GM21737 (cell line): Measurements from ENCODE around the gene L3MBTL2.
A peak's percentile ranks its signal among the peaks of the same experiment; 100 is the strongest.
"Not testable (repeated sequence)": the region's sequence is repeated elsewhere in the genome, so short reads cannot be mapped to it uniquely, and the experiment has no call there.

Experiments used
- ATAC-seq: cut with Tn5 transposase; IDR thresholded peaks from one replicate; pipeline ENCODE4 v1.9.1; 2021; ENCODE audit warnings: mild to moderate bottlenecking, moderate library complexity; ENCODE audit not compliant: unreplicated experiment

The L3MBTL2 gene

DNA sequence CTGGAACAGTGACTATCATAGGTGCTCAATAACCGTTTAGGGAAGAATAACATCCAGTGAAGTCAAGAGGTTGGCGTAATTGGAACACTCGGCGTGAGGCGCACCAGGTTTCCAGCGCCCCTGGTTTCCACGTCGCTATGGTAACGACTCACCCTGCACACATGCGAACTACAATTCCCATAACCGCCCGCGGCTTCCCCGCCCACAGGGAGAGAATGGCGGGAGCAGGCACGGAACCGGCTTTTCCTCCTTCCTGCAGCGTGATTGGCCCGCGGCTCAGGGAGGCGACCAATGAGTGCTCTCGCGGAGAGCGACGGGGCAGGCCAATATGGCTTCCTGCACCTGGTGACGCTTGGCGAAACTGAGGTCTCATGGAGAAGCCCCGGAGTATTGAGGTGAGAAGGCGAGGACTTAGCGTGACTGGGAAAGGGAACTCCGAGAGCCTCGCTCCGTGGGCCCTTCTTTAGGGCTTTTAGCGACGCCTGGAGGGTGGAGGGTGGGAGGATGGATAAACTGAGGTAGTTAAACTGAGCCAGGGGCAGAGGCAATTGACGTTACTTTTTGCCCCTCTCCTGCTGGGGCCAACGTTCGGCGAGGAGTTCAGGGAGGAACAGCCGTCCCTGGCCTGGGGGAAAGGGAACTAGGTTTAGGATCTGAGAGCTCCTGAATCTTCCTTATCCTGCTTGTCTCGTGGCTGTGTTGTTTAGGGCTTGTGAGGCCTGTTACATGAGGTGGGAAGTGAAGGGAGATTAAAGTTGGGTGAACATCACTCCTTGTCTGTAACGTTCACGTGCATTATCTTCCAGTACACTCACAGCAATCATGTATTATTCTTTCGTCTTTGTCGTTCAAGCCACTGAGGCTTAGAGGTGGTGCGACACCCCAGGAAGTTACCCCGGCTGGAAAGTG, at the start of gene L3MBTL2:
Gene L3MBTL2 (plus strand): TSS at position 321 of the 909 bp plus-strand sequence. CDS start 51 bp downstream, at position 372.
- ATAC-seq, result peak; percentile 94

DNA sequence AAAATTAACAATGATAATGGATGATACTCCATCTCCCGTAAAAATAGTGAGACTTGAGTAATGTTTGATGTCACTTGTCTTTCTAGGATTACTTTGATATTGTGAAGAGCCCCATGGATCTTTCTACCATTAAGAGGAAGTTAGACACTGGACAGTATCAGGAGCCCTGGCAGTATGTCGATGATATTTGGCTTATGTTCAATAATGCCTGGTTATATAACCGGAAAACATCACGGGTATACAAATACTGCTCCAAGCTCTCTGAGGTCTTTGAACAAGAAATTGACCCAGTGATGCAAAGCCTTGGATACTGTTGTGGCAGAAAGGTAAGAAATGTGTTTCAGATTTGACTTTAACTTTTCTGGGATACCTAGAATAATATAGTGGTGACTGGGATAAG, 48.0 kb upstream of the L3MBTL2 start:
- no peak for ATAC-seq

DNA sequence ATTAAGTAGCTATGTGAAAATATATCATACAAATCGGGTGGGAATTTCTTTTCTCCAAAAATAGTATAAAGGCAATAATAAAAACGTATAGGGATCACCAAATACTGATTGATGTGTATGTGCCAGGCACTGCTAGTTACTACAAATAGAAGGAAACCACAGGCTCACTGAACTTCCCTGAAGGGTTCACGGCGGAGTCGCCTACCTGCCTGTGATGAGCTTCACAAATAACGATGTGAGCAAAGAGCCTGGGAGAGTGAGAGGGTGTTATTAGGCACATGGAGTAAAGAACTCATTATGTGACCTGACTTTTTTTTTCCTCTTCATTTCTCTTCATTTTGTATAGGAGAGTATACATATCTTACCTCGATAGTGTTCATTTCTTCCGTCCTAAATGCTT, 36.0 kb upstream of the L3MBTL2 start:
- no peak for ATAC-seq

DNA sequence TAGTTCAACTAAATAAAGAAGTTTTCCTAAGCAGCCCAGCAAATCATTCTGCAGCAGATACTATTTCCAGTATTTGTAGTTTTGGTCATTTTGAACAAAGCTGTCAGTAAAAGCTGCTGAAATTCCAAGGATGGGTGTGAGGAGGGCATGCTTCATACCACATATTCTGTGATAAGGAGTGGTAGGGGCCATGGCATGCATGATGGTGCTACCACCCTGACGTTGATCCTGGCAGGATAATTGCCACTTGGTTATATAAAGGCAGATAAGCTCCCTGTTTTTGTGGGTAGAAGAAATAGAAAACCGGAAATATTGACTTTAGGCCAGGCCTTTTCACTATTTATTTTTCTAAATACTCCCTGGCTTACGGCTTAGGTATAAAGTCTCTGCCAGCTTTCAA, 33.1 kb upstream of the L3MBTL2 start:
- no peak for ATAC-seq

DNA sequence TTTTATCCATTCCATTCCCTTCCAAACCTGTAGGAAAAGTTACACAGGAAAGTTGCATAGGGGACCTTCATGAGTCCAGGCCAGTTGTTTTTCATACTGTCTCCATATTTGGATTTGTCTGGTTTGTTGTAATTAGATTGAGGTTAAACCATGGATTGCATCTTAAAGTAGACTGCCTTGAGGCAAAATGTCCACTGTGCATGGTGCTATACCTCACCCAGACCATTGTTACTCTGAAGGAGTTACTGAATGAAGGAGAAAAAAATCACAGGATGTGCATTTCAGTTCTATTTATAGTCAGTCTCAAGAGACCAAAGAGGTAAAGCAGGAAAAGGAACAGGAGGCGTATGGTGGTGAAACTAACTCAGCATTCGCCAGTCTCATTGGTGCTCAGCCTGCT, 29.6 kb upstream of the L3MBTL2 start:
- no peak for ATAC-seq

DNA sequence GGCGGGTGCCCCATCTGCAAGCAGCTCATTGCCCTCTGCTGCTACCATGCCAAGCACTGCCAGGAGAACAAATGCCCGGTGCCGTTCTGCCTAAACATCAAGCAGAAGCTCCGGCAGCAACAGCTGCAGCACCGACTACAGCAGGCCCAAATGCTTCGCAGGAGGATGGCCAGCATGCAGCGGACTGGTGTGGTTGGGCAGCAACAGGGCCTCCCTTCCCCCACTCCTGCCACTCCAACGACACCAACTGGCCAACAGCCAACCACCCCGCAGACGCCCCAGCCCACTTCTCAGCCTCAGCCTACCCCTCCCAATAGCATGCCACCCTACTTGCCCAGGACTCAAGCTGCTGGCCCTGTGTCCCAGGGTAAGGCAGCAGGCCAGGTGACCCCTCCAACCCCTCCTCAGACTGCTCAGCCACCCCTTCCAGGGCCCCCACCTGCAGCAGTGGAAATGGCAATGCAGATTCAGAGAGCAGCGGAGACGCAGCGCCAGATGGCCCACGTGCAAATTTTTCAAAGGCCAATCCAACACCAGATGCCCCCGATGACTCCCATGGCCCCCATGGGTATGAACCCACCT, 28.0 kb upstream of the L3MBTL2 start:
- ATAC-seq, result no peak

DNA sequence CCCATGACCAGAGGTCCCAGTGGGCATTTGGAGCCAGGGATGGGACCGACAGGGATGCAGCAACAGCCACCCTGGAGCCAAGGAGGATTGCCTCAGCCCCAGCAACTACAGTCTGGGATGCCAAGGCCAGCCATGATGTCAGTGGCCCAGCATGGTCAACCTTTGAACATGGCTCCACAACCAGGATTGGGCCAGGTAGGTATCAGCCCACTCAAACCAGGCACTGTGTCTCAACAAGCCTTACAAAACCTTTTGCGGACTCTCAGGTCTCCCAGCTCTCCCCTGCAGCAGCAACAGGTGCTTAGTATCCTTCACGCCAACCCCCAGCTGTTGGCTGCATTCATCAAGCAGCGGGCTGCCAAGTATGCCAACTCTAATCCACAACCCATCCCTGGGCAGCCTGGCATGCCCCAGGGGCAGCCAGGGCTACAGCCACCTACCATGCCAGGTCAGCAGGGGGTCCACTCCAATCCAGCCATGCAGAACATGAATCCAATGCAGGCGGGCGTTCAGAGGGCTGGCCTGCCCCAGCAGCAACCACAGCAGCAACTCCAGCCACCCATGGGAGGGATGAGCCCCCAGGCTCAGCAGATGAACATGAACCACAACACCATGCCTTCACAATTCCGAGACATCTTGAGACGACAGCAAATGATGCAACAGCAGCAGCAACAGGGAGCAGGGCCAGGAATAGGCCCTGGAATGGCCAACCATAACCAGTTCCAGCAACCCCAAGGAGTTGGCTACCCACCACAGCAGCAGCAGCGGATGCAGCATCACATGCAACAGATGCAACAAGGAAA, 27.3 kb upstream of the L3MBTL2 start:
- no peak for ATAC-seq

DNA sequence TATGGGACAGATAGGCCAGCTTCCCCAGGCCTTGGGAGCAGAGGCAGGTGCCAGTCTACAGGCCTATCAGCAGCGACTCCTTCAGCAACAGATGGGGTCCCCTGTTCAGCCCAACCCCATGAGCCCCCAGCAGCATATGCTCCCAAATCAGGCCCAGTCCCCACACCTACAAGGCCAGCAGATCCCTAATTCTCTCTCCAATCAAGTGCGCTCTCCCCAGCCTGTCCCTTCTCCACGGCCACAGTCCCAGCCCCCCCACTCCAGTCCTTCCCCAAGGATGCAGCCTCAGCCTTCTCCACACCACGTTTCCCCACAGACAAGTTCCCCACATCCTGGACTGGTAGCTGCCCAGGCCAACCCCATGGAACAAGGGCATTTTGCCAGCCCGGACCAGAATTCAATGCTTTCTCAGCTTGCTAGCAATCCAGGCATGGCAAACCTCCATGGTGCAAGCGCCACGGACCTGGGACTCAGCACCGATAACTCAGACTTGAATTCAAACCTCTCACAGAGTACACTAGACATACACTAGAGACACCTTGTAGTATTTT, 26.6 kb upstream of the L3MBTL2 start:
- ATAC-seq, result no peak

DNA sequence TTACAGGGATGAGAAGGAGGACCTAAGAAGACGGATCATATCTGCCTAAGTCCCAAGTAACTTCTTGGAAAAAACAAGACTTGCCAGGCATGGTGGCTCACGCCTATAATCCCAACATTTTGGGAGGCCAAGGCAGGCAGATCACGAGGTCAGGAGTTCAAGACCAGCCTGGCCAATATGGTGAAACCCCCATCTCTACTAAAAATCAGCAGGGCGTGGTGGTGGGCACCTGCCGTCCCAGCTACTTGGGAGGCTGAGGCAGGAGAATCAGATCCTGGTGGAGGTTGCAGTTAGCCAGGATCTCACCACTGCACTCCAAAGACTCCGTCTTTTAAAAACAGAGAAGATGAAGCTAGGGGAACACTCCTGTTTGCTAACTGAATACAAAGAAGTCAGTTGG, 24.8 kb upstream of the L3MBTL2 start:
- not testable (repeated sequence) for ATAC-seq

DNA sequence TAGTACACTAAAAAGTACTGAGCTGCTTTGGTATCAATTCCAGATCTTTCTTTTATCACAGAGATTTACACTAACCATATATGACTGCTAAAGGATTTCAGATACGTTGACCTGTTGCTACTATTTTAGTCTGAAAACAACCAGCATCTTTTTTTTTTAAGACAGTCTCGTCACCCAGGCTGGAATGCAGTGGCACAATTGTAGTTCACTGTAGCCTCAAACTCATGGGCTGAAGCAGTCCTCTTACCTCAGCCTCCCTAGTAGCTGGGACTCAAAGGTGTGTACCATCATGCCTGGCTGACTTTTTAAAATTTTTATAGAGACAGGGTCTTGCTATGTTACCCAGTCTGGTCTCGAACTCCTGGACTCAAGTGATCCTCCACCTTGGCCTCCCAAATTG, 24.2 kb upstream of the L3MBTL2 start:
- ATAC-seq, result no peak

DNA sequence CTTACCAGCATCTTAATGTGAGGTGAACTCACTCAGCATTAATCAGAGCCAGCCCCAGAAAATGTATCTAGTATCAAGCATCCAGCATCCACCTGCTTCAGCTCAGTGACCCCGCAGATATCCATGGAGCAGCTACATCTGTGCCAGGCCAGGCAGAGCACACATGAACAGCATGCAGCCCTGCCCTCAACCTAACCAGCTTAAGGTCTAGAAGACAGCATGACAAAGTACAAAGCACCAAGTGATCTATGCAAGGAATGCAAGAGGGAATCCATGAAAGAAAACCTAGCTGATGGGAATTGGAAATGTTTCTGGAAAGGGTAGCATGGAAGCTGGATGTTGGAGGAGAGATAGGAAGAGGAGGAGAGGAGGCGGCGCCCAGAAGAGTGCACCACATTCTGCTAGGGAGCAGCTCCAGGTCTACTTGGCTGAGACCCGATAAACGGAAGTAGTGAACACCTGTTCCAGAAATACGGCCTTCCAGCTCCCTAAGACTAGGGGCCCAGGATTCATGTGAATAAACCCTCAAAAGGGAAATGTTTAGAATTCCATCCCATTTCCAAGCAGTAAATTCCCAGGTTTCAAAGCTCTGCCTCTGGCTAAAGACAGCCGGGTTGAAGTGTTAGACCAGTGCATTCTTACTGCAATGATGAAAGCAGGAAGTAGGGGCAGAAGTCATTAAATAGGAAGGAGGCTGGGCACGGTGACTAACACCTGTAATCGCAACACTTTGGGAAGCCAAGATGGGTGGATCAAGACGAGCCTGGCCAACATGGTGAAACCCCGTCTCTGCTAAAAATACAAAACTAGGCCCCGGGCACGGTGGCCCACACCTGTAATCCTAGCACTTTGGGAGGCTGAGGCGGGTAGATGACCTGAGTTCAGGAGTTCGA, 23.5 kb upstream of the L3MBTL2 start:
- ATAC-seq, result no peak

DNA sequence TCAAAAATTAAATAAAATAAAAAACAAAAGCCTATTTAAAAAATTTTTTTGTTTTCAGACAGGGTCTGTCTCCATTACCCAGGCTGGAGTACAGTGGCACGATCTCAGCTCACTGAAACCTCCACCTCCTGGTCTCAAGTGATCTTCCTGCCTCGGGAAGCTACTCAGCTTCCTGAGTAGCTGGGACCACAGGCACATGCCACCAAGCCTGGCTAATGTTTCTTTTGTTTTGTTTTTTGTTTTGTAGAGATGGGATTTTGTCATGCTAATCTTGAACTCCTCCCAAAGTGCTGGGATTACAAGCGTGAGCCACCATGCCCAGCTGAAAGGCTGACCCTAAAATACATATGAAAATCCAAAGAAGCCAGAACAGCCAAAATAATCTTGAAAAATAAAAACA, 20.4 kb upstream of the L3MBTL2 start:
- no peak for ATAC-seq

DNA sequence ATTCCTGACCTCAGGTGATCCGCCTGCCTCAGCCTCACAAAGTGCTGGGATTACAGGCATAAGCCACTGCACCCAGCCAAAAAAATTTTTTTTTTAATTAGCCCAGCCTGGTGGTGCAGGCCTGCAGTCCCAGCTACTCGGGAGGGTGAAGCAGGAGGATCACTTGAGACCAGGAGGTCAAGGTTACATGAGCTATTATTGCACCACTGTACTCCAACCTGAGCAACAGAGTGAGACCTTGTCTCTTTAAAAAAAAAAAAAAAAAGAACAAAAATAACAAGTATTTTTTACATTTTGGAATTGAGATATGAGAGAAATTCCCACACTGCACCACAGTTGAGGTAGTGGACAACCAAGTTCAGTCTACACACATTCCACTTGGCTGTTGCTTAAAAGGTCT, 13.6 kb upstream of the L3MBTL2 start:
- ATAC-seq, result no peak

DNA sequence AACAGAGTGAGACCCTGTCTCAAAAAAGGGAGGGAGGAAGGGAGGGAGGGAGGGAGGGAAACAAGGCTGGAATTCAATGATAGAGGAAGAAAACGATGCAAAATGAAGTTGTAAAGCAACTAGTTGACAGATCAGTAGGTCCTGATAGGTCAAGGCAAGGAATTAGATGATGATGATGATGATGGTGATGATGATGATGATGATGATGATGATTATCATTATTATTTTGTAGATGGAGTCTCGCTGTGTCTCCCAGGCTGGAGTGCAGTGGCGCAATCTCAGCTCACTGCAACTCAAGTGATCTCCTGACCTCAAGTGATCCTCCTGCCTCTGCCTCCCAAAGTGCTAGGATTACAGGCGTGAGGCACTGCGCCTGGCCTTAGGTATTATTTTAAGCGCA, 11.3 kb upstream of the L3MBTL2 start:
- ATAC-seq, result no peak

DNA sequence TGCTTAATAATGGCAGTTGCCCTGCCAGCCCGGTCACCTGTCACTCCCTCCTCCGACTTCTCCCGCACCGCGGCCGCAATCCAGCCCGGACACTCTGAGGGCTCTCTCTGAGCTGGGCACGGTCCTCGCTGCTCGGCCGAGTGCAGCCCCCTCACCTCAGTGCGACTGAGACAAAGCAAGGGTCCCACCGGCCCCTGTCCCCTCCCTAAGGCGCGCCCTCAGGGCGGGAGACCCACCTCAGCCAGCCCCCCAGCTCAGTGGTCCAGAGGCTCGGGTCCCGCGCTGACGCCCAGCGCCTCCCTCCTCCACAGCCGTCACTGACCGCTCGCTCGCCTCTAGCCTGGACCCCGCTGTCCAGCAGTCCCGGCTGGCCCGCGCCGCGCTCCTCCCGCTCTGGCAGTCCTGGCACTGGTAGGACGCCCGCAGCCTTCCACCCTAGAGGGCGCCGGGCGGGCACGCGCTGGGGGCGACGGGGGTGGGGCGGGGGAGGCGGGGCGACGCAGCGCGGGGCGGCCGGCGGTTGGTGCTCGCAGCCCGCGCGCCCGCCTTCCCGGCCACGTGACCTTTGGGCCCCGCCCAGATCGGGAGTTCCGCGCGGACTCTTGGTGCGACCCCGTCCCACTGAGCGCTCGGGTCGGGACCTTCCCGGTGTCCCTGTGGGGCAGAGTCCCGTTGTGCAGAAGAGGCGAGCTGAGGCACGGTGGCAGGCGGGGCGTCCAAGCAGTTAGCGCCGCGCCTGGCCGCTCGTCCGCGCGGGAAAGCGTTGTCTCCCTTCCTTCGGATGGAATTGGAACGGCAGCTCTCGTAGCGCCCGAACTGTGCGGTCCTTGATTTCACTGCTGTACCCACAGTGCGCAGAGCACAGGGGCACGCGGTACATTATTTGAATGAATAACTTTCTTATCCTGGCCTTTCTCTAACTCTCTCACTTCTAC, 7.8 kb upstream of the L3MBTL2 start:
- peak; percentile 78 for ATAC-seq

DNA sequence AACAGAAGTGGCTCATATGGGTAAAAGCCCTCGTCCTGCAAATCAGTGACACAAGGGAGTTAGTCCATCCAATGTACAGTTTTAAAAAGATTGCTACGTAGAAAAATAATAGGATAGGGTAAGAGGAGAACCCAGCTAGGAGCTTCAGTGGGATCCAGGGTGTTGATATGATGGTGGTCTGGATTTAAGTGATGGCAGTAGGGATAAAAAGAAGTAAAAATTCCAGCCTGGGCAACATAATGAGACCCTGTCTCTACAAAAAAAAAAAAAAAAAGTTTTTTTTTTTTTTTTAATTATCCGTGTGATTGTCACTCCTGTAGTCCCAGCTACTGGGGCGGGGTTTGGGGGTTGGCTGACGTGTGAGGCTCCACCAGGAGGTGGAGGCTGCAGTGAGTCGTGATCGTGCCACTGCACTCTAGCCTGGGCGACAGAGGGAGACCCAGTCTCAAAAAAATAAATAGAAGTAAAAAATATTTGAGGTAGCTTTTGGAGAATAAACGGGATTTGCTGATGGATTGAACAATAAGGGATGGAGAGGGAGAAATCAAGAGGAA, 7.0 kb upstream of the L3MBTL2 start:
- ATAC-seq, result no peak

DNA sequence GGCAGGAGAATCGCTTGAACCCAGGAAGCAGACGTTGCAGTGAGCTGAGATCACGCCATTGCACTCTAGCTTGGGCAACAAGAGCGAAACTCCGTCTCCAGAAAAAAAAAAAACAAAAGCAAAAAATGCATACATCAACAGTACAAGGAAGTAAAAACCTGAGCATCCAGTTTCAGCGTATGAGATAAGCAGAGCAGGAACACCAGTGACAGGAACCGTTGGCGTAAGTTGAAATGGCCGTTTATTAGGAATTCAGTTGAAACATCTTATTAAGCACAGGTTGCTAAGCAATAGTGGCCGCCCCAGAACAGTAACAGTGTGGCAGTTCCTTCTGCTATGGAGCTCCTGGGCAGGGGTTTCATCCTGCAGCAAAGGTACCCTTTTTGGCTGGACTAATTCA, 4.0 kb upstream of the L3MBTL2 start:
- ATAC-seq, result no peak

DNA sequence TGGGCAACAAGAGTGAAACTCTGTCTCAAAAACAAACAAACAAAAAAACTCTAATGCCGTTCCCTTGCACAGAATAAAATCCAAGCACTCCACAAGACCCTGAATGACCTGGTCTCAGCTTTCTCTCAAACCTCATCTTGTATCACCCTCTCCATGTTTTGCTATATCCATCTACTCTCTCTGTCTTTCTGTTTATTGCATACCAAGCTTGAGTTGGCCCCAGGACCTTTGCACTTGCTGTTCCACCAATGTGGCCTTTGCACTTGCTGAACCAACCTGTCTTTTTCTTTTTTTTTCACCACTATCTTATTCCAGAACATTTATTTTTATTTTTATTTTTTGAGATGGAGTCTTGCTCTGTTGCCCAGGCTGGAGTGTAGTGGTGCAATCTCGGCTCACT, 2.0 kb upstream of the L3MBTL2 start:
- no peak for ATAC-seq

DNA sequence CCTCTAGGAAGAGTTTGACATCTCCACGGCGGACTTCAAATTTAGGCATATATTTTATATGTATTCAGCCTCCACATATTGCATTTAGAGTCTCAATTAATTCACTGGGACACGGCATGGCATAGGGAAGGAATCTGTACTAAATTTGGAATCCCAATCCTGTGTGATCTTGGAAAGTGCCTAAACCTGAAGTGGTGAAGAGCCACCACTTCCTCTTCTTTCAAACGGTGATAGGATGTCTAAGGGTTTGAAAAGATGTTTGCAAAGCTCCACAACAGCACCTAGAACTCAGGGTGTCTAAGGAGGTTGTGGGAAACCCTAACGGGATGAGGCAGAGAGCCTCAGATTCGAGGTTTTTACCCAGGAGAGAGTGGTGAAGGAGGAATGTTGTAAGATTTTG, 1.0 kb upstream of the L3MBTL2 start:
- ATAC-seq, result no peak
